Measurements from ENCODE around the gene CEACAM19. TPM values are rescaled to one million over a fixed set of nuclear protein-coding genes. Genes with fewer than 3 reads are reported as not detected.

The CEACAM19 gene
- total and polyA plus RNA-seq, 2 of the 8 experiments (the other 6 are each of a cell fraction or from before 2014, with no cell fraction given), result 3.1 to 3.4 TPM

DNA sequence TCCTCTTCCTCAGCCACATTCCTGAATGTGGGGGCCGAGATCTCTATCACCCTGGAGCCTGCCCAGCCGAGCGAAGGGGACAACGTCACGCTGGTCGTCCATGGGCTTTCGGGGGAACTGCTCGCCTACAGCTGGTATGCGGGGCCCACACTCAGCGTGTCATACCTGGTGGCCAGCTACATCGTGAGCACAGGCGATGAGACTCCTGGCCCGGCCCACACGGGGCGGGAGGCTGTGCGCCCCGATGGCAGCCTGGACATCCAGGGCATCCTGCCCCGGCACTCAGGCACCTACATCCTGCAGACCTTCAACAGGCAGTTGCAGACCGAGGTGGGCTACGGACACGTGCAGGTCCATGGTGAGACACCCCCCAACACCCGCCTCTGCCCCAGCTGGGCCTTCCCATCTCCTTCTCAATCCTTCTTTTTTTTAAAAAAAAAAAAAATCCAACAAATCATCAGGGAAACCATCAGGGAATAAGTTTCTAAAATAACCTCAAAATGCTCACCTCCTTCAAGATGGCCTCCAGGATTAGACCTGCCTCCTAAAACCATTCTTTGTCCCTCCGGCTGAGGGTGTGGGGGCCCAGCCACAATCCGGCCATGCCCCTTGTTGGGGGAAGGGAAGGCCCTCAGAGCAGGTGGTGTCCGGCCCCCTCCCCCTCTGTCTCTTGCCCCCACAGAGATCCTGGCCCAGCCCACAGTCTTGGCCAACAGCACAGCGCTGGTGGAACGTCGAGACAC lies 32.2 kb downstream of the CEACAM19 start:
- FAIRE-seq, result no peak
- Histone ChIP-seq H4K5ac (ENCODE audit: insufficient read length, low read depth, low read length) (no peak overlapping the region), H2BK12ac (ENCODE audit: low read depth, low read length) (no peak overlapping the region), H3K23ac (ENCODE audit: insufficient read length) (no peak overlapping the region), H3K4ac (replicated peaks; ENCODE audit: insufficient read length, low read depth, low read length) (no peak overlapping the region), H3K79me2 (ENCODE audit: control insufficient read depth in 1 of 2, insufficient read depth in 2 of 2, low read length in 2 of 2) (no peaks in the 10 kb centered on the region), H3K9me3 (ENCODE audit: insufficient read depth in 2 of 2, low read depth in 1 of 2, low read length in 1 of 2) (no peaks in the 10 kb centered on the region), H2BK120ac (replicated peaks; ENCODE audit: low read depth, low read length) (no peak overlapping the region), H3K27me3 (replicated peaks in 1 of 4; ENCODE audit: control insufficient read depth in 3 of 4, extremely low read depth in 1 of 4, insufficient read depth in 3 of 4, low read length in 3 of 4) (0 out of 7 replicates have a peak, but pooled peaks cover 0 to 2% (median 0%) of the 10 kb centered on the region in 4 experiments), H2BK20ac (ENCODE audit: low read length) (no peak overlapping the region), H4K20me1 (replicated peaks in 1 of 2; ENCODE audit: control insufficient read depth in 1 of 2, insufficient read depth in 2 of 2, low read length in 2 of 2) (no peaks in the 10 kb centered on the region), H4K8ac (ENCODE audit: extremely low read depth, insufficient read depth, low read length) (0 out of 2 replicates have a peak overlapping the region, but pooled peaks have one; percentile 42), H3K79me1 (ENCODE audit: low read depth, low read length) (no peaks in the 10 kb centered on the region), H3K9ac (replicated peaks in 1 of 4; ENCODE audit: extremely low read depth in 1 of 4, low read depth in 3 of 4, low read length in 3 of 4) (no peak overlapping the region), H3K14ac (ENCODE audit: insufficient read length) (no peak overlapping the region), H2BK15ac (ENCODE audit: low read length) (0 out of 2 replicates have a peak overlapping the region, but pooled peaks have one; percentile 29), H3K56ac (replicated peaks; ENCODE audit: insufficient read length, low read depth, low read length) (no peak overlapping the region), H2BK5ac (ENCODE audit: low read depth, low read length) (no peak overlapping the region), H3K27ac (ENCODE audit: low read depth, low read length) (no peak overlapping the region; the same call in 1 of the 2 replicates), H2AK5ac (ENCODE audit: low read depth, low read length) (no peak overlapping the region), H3K36me3 (ENCODE audit: control insufficient read depth in 2 of 4, insufficient read depth in 4 of 4, low read length in 3 of 4) (no peaks in the 10 kb centered on the region), H3K4me1 (replicated peaks in 1 of 4; ENCODE audit: control insufficient read depth in 3 of 4, insufficient read depth in 4 of 4, low read length in 3 of 4) (no peaks in the 10 kb centered on the region; a peak in 1 of 7 replicates), H2AFZ (ENCODE audit: low read length) (no peak overlapping the region), H3K23me2 (ENCODE audit: low read depth, low read length) (no peaks in the 10 kb centered on the region; the same call in 1 of the 2 replicates), H3K4me3 (ENCODE audit: extremely low read depth in 1 of 4, insufficient read depth in 2 of 4, low read depth in 3 of 4, low read length in 4 of 4) (no peak overlapping the region), H4K91ac (replicated peaks; ENCODE audit: insufficient read length, low read length) (peak overlapping the region; percentile 89), H3K4me2 (ENCODE audit: insufficient read depth in 1 of 2, low read depth in 2 of 2, low read length in 2 of 2) (no peak overlapping the region), H3K18ac (ENCODE audit: extremely low read depth, low read length) (no peak overlapping the region)
- 98% methylated on average over 16 of the region's 28 CpGs; no CpG with 5 or more reads in 1 of the 2 experiments for WGBS, 2 experiments (ENCODE audit: extremely low coverage in 1 of 2, insufficient coverage in 1 of 2, insufficient read length in 1 of 2, insufficient replicate concordance in 2 of 2, low coverage in 1 of 2, low lambda C conversion rate in 2 of 2, missing lambda C conversion rate in 1 of 2)
- CTCF ChIA-PET (ENCODE audit: partially characterized antibody), result interaction anchor here (1.2 to 1.9 kb wide), 2 partner anchors 15 to 133 kb away, joined by 3 to 5 read pairs; no protein-coding TSS in a partner anchor
- DNase-seq (ENCODE audit: low read depth in 1 of 2, low spot score in 2 of 2), result no peak
- TF ChIP-seq MAX (IDR thresholded peaks at IDR 0.05) (no peak), SIN3A (conservative IDR thresholded peaks at IDR 0.05 in 1 of 2, IDR thresholded peaks at IDR 0.05 in 1 of 2; ENCODE audit: low read depth in 1 of 2, low read length in 2 of 2) (no peak), RBBP5 (IDR thresholded peaks at IDR 0.05; ENCODE audit: borderline replicate concordance, low read depth, low read length) (no peak), YY1 (IDR thresholded peaks at IDR 0.05; ENCODE audit: low read depth, low read length) (no peak), CREB1 (IDR thresholded peaks at IDR 0.05) (no peak)
- POLR2A ChIA-PET (ENCODE audit: partially characterized antibody), result interaction anchor here (1.3 kb wide), 1 partner anchor 9 kb away, joined by 6 read pairs; no protein-coding TSS in a partner anchor
